ENCODE measurements around the gene INKA2.

DNA sequence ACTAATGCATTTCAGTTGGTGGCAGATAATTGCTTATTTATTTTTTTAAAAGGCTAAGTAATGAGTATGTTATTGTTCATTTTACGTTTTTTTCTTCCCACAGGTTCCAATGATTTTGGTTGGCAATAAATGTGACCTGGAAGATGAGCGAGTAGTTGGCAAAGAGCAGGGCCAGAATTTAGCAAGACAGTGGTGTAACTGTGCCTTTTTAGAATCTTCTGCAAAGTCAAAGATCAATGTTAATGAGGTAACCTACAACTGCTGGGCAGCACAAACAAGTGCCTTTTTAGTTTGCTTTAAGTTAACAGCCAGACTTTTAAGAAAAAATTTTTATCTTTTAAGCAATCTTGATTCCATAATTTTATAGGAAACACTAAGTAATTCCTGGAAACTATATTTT lies 35.0 kb downstream of the INKA2 start:
- TF ChIP-seq, protein P1, sequence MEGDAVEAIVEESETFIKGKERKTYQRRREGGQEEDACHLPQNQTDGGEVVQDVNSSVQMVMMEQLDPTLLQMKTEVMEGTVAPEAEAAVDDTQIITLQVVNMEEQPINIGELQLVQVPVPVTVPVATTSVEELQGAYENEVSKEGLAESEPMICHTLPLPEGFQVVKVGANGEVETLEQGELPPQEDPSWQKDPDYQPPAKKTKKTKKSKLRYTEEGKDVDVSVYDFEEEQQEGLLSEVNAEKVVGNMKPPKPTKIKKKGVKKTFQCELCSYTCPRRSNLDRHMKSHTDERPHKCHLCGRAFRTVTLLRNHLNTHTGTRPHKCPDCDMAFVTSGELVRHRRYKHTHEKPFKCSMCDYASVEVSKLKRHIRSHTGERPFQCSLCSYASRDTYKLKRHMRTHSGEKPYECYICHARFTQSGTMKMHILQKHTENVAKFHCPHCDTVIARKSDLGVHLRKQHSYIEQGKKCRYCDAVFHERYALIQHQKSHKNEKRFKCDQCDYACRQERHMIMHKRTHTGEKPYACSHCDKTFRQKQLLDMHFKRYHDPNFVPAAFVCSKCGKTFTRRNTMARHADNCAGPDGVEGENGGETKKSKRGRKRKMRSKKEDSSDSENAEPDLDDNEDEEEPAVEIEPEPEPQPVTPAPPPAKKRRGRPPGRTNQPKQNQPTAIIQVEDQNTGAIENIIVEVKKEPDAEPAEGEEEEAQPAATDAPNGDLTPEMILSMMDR (IDR thresholded peaks at IDR 0.05), result no peak
- TF ChIP-seq POLR2A (IDR thresholded peaks at IDR 0.05), result no peak
